Activated CD8-positive, alpha-beta memory T cell treated with anti-CD3 and anti-CD28 coated beads, Interleukin-2, amount 10 ng/mL, durations not matched to agents 7 days and 5 days (primary cell): ENCODE data around the gene EXOC4. TPM values are rescaled to one million over a fixed set of nuclear protein-coding genes. Genes with fewer than 3 reads are reported as not detected.
A peak's percentile ranks its signal among the peaks of the same experiment; 100 is the strongest.

ENCODE experiments used
- ATAC-seq: fragments of 150-1000 bp; cut with Tn5 transposase; one replicate; pipeline ENCODE4 v1.10.0; 2021; ENCODE audit warnings: moderate library complexity
- CTCF ChIA-PET: fragments of 350-600 bp; sonication (Branson Sonifier 250); formaldehyde crosslinking; loops from one replicate; lab custom pipeline; 2021; ENCODE audit warnings: antibody characterized with exemption; lab: Charles Lee
- DNase-seq: peaks from one replicate; pipeline ENCODE4 v3.0.0-alpha.2; 2020
- H3K27ac Mint-ChIP-seq: one replicate; pipeline ENCODE4 v1.8.0; 2021; ENCODE audit warnings: mild to moderate bottlenecking, mixed read lengths
- H3K27me3 Mint-ChIP-seq: one replicate; pipeline ENCODE4 v1.8.0; 2021; ENCODE audit warnings: mixed read lengths
- H3K36me3 Mint-ChIP-seq: one replicate; pipeline ENCODE4 v1.8.0; 2021; ENCODE audit warnings: mild to moderate bottlenecking, mixed read lengths
- H3K4me1 Mint-ChIP-seq: one replicate; pipeline ENCODE4 v1.8.0; 2021; ENCODE audit warnings: mixed read lengths
- H3K4me3 Mint-ChIP-seq: one replicate; pipeline ENCODE4 v1.8.0; 2021; ENCODE audit warnings: mild to moderate bottlenecking, moderate library complexity, mixed read lengths
- H3K9me3 Mint-ChIP-seq: one replicate; pipeline ENCODE4 v1.8.0; 2022; ENCODE audit warnings: low read depth, mixed read lengths
- total RNA-seq, 2 experiments: library from RNA; stranded (reverse); gene quantifications; one replicate each; pipeline ENCODE4 v1.2.3, GENCODE V29; 2021

Gene EXOC4
- total RNA-seq, 2 experiments from 2014 or later: 68.6 to 88.3 TPM

- H3K36me3 Mint-ChIP-seq: peaks cover 9% of the 10 kb centered on the region
- H3K27me3 Mint-ChIP-seq: no peaks in the 10 kb centered on the region
- ATAC-seq (no peak), DNase-seq (no peak)
- CTCF ChIA-PET: no interaction called here
- H3K9me3 Mint-ChIP-seq: no peaks in the 10 kb centered on the region
- H3K27ac Mint-ChIP-seq: no peak overlapping the region
- H3K4me1 Mint-ChIP-seq: peaks cover 26% of the 10 kb centered on the region
- H3K4me3 Mint-ChIP-seq: no peak overlapping the region
Observed at GRCh38 chr7:133481676-133482075, 228.8 kb downstream of the EXOC4 start.

GRCh38 chr7:133482599-133482998, 229.7 kb downstream of the EXOC4 start:
- DNase-seq (no peak), ATAC-seq (no peak)
- no peak overlapping the region for H3K4me3 Mint-ChIP-seq
- H3K4me1 Mint-ChIP-seq: peaks cover 26% of the 10 kb centered on the region
- H3K27ac Mint-ChIP-seq: no peak overlapping the region
- H3K9me3 Mint-ChIP-seq: no peaks in the 10 kb centered on the region
- no peaks in the 10 kb centered on the region for H3K27me3 Mint-ChIP-seq
- CTCF ChIA-PET: no interaction called here
- peaks cover 9% of the 10 kb centered on the region for H3K36me3 Mint-ChIP-seq

- ATAC-seq (peak; percentile 90), DNase-seq (peak; percentile 62)
- peaks cover 11% of the 10 kb centered on the region for H3K36me3 Mint-ChIP-seq
- H3K4me3 Mint-ChIP-seq: no peak overlapping the region
- no peaks in the 10 kb centered on the region for H3K9me3 Mint-ChIP-seq
- H3K4me1 Mint-ChIP-seq: peaks cover 26% of the 10 kb centered on the region
- no peaks in the 10 kb centered on the region for H3K27me3 Mint-ChIP-seq
- CTCF ChIA-PET: no interaction called here
- H3K27ac Mint-ChIP-seq: peak overlapping the region; percentile 63
Observed at GRCh38 chr7:133484086-133484485, 231.2 kb downstream of the EXOC4 start.

- ATAC-seq (no peak), DNase-seq (no peak)
- Mint-ChIP-seq H3K27ac (no peak overlapping the region), H3K4me3 (no peak overlapping the region), H3K4me1 (peaks cover 28% of the 10 kb centered on the region), H3K9me3 (no peaks in the 10 kb centered on the region), H3K27me3 (no peaks in the 10 kb centered on the region), H3K36me3 (peaks cover 11% of the 10 kb centered on the region)
- CTCF ChIA-PET: no interaction called here
Observed at GRCh38 chr7:133489906-133490305, 237.0 kb downstream of the EXOC4 start.

GRCh38 chr7:133491201-133491691, 238.4 kb downstream of the EXOC4 start:
- Mint-ChIP-seq H3K36me3 (peaks cover 14% of the 10 kb centered on the region), H3K4me3 (no peak overlapping the region), H3K27me3 (no peaks in the 10 kb centered on the region), H3K4me1 (peaks cover 25% of the 10 kb centered on the region), H3K27ac (peak overlapping the region; percentile 72), H3K9me3 (no peaks in the 10 kb centered on the region)
- CTCF ChIA-PET: no interaction called here
- no peak for DNase-seq
- ATAC-seq: peak; percentile 79

GRCh38 chr7:133491846-133492652, 239.2 kb downstream of the EXOC4 start:
- H3K27ac Mint-ChIP-seq: peak overlapping the region; percentile 72
- no peak for ATAC-seq
- H3K4me3 Mint-ChIP-seq: no peak overlapping the region
- no peaks in the 10 kb centered on the region for H3K27me3 Mint-ChIP-seq
- no peaks in the 10 kb centered on the region for H3K9me3 Mint-ChIP-seq
- peaks cover 17% of the 10 kb centered on the region for H3K36me3 Mint-ChIP-seq
- peaks cover 25% of the 10 kb centered on the region for H3K4me1 Mint-ChIP-seq
- DNase-seq: no peak
- CTCF ChIA-PET: no interaction called here

GRCh38 chr7:133497061-133497460, 244.2 kb downstream of the EXOC4 start:
- Mint-ChIP-seq H3K4me3 (no peak overlapping the region), H3K4me1 (peaks cover 4% of the 10 kb centered on the region), H3K9me3 (no peaks in the 10 kb centered on the region), H3K27ac (no peak overlapping the region), H3K36me3 (peaks cover 19% of the 10 kb centered on the region), H3K27me3 (no peaks in the 10 kb centered on the region)
- DNase-seq (no peak), ATAC-seq (no peak)
- CTCF ChIA-PET: no interaction called here

- no peaks in the 10 kb centered on the region for H3K4me1 Mint-ChIP-seq
- CTCF ChIA-PET: no interaction called here
- DNase-seq (no peak), ATAC-seq (no peak)
- no peaks in the 10 kb centered on the region for H3K9me3 Mint-ChIP-seq
- no peak overlapping the region for H3K4me3 Mint-ChIP-seq
- no peak overlapping the region for H3K27ac Mint-ChIP-seq
- no peaks in the 10 kb centered on the region for H3K27me3 Mint-ChIP-seq
- peaks cover 6% of the 10 kb centered on the region for H3K36me3 Mint-ChIP-seq
Observed at GRCh38 chr7:133501771-133502170, 248.9 kb downstream of the EXOC4 start.

GRCh38 chr7:133502498-133502897, 249.6 kb downstream of the EXOC4 start:
- no peaks in the 10 kb centered on the region for H3K27me3 Mint-ChIP-seq
- H3K9me3 Mint-ChIP-seq: no peaks in the 10 kb centered on the region
- H3K27ac Mint-ChIP-seq: no peak overlapping the region
- CTCF ChIA-PET: no interaction called here
- DNase-seq (no peak), ATAC-seq (no peak)
- H3K36me3 Mint-ChIP-seq: peaks cover 6% of the 10 kb centered on the region
- no peak overlapping the region for H3K4me3 Mint-ChIP-seq
- H3K4me1 Mint-ChIP-seq: no peaks in the 10 kb centered on the region

- Mint-ChIP-seq H3K27me3 (no peaks in the 10 kb centered on the region), H3K27ac (no peak overlapping the region), H3K4me1 (no peaks in the 10 kb centered on the region), H3K4me3 (no peak overlapping the region), H3K36me3 (peaks cover 2% of the 10 kb centered on the region), H3K9me3 (no peaks in the 10 kb centered on the region)
- no peak for DNase-seq
- CTCF ChIA-PET: no interaction called here
- ATAC-seq: no peak
Observed at GRCh38 chr7:133502972-133503371, 250.1 kb downstream of the EXOC4 start.

GRCh38 chr7:133504825-133505224, 251.9 kb downstream of the EXOC4 start:
- Mint-ChIP-seq H3K9me3 (no peaks in the 10 kb centered on the region), H3K27ac (no peak overlapping the region), H3K27me3 (no peaks in the 10 kb centered on the region), H3K4me1 (no peaks in the 10 kb centered on the region), H3K4me3 (no peak overlapping the region), H3K36me3 (peaks cover 6% of the 10 kb centered on the region)
- DNase-seq (no peak), ATAC-seq (no peak)
- CTCF ChIA-PET: no interaction called here

- Mint-ChIP-seq H3K9me3 (peaks cover 10% of the 10 kb centered on the region), H3K27me3 (no peaks in the 10 kb centered on the region), H3K36me3 (peaks cover 22% of the 10 kb centered on the region), H3K27ac (no peak overlapping the region), H3K4me3 (no peak overlapping the region), H3K4me1 (no peaks in the 10 kb centered on the region)
- ATAC-seq: no peak
- CTCF ChIA-PET: no interaction called here
- DNase-seq: no peak
Observed at GRCh38 chr7:133509822-133510221, 256.9 kb downstream of the EXOC4 start.

- no peak for ATAC-seq
- peaks cover 22% of the 10 kb centered on the region for H3K36me3 Mint-ChIP-seq
- no peak overlapping the region for H3K27ac Mint-ChIP-seq
Observed at GRCh38 chr7:133510326-133511055, 257.6 kb downstream of the EXOC4 start.

GRCh38 chr7:133511252-133511651, 258.4 kb downstream of the EXOC4 start:
- no peak for DNase-seq
- H3K9me3 Mint-ChIP-seq: peaks cover 10% of the 10 kb centered on the region
- H3K4me1 Mint-ChIP-seq: no peaks in the 10 kb centered on the region
- peaks cover 23% of the 10 kb centered on the region for H3K36me3 Mint-ChIP-seq
- no peaks in the 10 kb centered on the region for H3K27me3 Mint-ChIP-seq
- H3K4me3 Mint-ChIP-seq: no peak overlapping the region
- ATAC-seq: no peak
- CTCF ChIA-PET: no interaction called here
- H3K27ac Mint-ChIP-seq: no peak overlapping the region

More at GRCh38 chr7:133510326-133511055, 257.6 kb downstream of the EXOC4 start:
- DNase-seq: no peak
- CTCF ChIA-PET: no interaction called here
- peaks cover 10% of the 10 kb centered on the region for H3K9me3 Mint-ChIP-seq
- H3K27me3 Mint-ChIP-seq: no peaks in the 10 kb centered on the region
- no peaks in the 10 kb centered on the region for H3K4me1 Mint-ChIP-seq
- no peak overlapping the region for H3K4me3 Mint-ChIP-seq
